Suprapubic skin (tissue), 3 donors: Measurements from ENCODE around the gene MYLK3.
"Not testable (repeated sequence)": the region's sequence is repeated elsewhere in the genome, so short reads cannot be mapped to it uniquely, and the experiment has no call there.

Experiments used
- EP300 ChIP-seq: sonication (generic); formaldehyde crosslinking; IDR thresholded peaks from one replicate; pipeline ENCODE4 v1.6.1; 2017; ENCODE audit warnings: antibody characterized with exemption
- TF ChIP-seq, protein P1 (sequence below), 2 donors: fragments of 200-600 bp in 1 of 2; fragments of 450-650 bp in 1 of 2; sonication (generic) in 1 of 2; IDR thresholded peaks; one replicate each; pipeline ENCODE4 v1.5.1; 2016 to 2019; ENCODE audit warnings: antibody characterized with exemption in 2 of 2, mild to moderate bottlenecking in 1 of 2, moderate library complexity in 1 of 2

DNA sequence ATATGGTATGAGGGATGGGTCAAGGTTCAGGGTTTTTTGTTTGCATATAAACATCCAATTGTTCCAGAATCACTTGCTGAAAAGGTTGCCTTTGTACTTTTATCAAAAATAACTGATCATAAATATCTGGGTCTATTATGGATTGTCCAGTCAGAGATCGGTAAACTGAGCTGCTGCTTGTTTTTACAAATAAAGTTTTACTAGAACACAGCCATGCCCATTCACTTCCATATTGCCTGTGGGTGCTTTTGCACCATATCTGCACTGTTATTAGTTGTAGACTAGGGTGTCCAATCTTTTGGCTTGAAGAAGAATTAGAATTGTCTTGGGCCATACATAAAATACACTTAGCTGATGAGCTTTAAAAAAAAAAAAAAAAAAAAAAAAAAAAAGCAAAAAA lies 70.2 kb downstream of the MYLK3 start:
- TF ChIP-seq, protein P1, sequence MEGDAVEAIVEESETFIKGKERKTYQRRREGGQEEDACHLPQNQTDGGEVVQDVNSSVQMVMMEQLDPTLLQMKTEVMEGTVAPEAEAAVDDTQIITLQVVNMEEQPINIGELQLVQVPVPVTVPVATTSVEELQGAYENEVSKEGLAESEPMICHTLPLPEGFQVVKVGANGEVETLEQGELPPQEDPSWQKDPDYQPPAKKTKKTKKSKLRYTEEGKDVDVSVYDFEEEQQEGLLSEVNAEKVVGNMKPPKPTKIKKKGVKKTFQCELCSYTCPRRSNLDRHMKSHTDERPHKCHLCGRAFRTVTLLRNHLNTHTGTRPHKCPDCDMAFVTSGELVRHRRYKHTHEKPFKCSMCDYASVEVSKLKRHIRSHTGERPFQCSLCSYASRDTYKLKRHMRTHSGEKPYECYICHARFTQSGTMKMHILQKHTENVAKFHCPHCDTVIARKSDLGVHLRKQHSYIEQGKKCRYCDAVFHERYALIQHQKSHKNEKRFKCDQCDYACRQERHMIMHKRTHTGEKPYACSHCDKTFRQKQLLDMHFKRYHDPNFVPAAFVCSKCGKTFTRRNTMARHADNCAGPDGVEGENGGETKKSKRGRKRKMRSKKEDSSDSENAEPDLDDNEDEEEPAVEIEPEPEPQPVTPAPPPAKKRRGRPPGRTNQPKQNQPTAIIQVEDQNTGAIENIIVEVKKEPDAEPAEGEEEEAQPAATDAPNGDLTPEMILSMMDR (IDR thresholded peaks at IDR 0.05), result not testable (repeated sequence)
- not testable (repeated sequence) for TF ChIP-seq EP300
